Hypothalamus (tissue), 51 donors: Measurements from ENCODE around the gene ADARB2.

Source experiments
- DNase-seq, 51 donors: peaks; one replicate each; lab custom pipeline; 2025; lab: John Stamatoyannopoulos, UW

Gene ADARB2

DNA sequence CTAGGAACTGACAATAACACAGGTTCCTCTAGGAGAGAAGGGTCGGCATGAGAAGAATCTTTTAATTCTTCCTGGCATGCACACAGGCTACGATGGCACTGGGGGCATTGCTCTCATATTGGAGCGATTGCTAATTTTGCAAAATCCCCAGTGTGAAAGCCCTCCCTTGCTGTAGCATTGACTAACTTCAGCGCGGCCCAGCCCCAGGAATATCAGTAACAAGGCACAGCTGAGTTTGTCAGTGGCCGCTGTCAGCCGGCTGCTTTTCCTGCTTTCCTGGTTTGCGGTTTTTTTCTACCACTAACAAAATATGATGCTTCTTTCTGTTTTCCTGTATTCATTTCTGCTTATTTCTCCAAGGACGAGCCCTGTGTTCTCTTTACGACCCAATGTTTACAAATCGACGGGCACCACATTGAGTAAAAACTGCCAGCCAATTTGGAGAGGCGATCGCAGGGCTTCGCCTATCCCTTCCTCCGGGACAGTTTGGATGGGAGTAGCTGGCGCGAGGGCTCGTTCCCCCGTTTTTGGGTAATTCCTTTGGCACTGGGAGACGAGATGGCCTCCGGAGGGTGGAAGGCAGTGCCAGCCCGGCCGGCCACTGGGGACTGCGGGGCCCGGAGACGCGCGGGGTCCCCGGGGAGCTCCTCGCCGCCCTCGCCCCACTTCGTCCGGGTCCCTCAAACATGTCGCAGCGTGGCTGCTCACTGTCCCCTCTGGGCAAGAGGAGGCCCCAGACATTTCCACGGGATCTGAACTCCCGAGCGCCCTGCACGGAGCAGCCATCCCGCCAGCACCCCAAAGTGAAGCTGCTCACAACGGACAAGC is 967 bp downstream of the ADARB2 start:
- peak in 3 of 51 donors; percentile 14 to 53 (median 15) for DNase-seq

DNA sequence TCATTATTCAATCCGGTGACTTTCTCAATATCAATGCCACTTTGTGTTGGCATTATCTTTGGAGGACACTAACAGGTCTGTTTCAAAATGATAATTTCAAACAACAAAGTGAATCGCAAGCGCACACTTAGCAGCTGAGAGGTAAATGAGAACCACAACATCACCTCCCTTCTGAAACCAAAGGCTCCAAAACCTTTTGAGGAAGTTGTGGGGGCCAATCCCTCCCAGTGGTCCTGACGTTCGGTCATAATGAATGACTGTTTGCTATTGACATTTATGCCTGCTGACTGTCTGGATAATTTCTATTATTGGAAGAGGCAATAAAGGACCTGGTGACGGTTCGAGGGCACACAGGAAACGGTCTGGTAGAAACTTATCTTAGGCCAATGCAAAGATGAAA is 1.8 kb downstream of the ADARB2 start:
- peak in 1 of 51 donors; percentile 46 for DNase-seq

DNA sequence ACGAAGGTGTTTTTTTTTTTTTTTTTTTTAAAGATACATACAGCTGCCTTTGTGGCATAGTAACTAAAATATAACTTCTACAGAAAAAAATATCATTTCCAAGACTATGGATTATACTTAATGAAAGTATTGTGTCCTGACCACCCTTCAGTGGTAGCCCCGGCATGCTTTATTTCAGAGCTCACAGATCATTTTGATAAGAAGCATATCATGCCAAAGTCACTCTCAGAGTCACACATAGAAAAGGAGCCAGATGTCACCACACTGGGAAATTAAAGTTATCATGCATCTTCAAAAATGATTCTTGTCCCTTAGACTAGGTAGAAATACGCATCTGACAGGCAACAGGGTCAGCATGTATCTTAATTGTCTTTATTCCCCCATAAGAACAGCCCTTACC is 3.0 kb downstream of the ADARB2 start:
- DNase-seq, result no peak

DNA sequence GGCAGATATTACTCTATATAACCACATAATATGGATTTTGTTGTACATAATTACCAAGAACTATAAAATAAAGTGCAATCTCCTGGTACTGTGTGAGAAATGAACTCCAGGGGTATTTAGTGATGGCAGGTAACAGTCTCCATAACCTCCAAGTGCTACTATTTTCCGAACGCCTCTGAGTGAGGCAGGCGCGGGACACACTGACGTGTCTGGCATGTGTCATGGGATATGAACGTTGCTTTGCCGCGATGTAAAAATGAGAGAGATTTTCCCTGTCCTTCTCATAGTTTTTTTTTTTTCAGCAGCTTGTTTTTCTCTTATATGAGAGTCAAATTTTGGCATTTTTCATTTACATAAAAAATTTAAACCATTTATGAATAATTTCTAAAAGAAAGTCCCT is 3.6 kb downstream of the ADARB2 start:
- DNase-seq, result no peak

DNA sequence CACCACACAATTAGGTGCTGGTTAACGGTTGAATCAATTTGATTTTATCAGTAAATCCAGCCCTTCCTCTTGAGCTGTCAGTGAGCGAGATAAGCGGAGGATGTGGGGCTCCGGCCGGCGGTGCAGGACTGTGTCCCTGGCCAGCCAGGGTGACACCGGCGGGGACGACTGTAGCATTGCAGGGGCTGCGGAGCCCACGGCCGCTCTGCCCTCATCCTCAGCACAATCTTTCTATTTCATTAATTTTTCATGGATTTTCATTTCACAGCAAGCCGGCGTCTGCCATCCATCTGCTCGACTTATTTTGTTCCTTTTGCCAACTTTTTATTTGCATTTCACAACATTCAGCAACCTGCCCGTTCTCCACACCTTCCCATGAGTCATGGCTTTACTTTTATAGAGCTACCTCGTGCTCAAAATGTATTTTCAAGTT is 4.7 kb downstream of the ADARB2 start:
- no peak for DNase-seq

DNA sequence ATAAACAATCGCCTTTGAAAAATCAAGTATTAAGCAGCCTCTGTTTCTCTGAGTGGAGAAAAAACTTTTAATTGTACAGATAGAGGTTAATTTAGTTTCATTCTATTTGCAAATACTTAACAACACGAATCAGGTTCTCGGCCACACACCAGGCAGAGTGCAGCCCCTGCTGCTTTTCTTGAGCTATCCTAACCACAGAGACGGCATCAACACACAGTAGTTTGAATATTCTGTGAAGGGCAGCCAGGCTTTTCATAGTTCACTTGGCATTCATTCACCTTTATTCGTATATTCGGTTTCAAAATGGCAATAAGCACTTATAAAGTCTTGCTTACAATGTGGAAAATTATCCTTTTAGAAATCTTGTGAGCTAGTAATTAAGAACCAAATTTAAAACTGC is 5.7 kb downstream of the ADARB2 start:
- DNase-seq, result no peak

DNA sequence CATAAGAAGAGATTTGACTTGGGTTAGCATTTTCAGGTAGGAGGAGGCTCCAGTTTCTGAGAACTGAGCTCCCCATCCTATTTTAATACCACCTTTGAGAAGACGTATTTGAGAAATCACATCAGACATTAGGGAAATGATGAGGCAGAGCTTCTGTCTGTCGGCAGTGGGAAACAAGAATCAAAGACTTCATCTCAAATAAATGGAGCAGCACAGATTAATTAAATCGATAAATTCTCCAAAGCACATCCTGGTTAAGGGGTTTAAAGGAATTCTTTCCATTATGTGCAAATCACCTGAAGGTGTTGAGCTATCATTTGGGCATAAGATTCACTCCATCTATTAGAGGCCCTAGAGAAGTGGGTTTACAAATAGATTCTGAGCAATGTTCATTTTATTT is 7.6 kb downstream of the ADARB2 start:
- DNase-seq, result no peak

DNA sequence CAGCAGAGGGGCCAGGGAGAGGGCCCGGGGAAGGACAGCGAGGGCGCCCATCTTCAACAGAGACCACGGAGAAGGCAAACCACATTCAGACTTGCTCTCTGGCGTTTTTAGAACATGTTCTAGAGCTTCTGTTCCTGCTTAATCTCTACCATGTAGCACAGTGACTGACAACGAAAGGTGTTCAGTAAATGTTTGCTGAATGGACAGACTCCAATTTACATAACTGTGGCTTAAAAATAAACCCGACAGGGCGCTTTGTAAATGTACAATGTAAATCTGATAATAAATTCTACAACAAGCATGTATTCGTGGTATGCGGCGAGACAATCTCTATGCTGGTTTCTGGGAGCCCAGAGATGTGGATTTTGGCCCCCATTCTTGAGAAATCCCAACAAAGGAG is 10.5 kb downstream of the ADARB2 start:
- no peak for DNase-seq

DNA sequence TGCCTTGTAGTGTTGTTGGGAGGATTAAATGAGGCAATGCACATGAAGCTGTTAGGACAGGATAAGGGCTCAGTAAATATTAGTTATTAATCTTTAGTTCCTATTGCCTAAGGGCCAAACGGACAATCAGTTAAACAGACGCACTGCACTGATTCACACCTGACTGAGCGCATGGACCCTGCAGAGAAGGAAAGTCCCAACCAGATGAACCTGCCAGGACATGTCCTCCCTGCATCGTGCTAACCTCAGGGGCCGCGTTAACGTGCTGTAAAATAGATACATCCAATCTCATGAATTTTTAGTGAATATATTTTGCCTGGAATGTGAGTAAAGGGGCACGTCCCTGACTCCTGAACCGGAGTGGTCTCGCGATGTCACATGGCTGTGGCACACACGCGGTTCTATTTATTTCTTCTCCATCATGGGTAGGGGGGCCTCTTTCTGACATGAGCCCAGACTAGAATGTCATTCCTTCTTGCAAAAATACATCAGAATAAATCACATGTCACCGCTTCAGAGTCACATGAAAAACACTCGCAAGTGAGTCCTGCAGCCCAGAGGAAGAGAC is 12.3 kb downstream of the ADARB2 start:
- DNase-seq, result no peak

DNA sequence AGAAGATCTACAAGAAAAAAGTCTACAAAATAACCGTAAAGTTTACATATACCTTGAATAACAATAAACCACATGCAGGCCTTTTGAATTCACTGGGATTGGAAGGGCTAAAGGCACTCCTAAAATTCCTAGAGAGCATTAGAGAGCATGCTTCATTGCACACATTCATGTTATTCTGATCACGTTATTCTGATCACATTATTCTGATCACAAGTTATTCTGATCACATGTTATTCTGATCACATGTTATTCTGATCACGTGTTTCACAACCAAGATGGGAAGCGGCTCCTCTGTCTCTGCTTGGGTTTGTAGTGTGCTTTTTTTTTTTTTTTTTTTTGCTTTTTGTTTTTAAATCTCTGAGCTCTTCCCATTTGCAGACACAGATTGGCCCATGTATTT is 20.5 kb downstream of the ADARB2 start:
- DNase-seq, result no peak

DNA sequence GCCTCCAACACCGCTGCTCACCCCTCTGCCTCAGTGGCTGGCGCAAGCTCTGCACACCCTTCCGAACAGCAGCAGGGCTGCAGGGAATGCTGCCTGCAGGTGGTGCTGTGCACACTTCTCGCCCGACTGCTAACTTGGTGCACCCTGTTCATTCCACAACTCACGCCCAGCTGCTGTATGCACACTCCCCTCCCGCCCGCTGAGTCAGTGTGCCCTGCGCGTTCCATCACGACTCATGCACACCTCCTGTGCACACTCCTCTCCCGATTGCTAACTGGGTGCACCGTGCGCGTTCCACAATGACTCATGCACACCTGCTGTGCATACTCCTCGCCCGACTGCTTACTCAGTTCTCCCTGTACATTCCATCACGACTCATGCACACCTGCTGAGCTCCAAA is 21.5 kb downstream of the ADARB2 start:
- peak in 1 of 51 donors; percentile 27 for DNase-seq

DNA sequence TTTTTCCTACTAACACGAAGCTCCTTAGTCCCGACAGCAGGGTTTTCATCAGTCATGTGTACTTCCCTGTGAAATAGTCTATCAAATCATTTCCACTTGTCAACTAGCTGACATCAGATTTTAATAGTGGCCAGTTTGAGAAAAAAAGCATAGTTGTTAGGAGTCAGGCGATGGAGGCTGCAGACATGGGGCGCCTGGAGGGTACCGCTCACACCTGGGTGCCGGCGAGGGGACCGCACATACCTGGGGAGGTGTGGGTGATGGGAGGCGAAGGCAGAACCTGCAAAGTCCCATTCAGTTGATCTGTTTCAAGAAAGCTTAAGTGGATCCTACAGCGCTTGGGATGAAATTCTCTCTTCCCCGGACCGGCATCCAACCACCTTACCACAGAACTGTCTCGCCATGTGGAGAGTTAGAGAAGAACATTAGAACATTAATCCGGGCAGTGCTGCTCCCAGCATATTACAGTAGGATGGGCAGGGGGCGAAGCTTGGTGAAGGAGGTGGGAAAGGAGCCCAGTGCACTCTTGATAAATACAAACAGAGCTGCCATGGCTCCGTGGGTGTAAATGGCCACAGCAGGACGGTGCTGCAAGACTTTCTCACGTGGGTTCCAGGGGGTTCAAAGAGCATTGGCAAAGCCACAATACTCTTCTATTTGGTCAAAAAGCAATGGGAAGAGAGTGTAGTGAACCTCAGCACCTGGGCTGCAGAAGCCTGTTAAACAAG is 24.2 kb downstream of the ADARB2 start:
- DNase-seq, result no peak

DNA sequence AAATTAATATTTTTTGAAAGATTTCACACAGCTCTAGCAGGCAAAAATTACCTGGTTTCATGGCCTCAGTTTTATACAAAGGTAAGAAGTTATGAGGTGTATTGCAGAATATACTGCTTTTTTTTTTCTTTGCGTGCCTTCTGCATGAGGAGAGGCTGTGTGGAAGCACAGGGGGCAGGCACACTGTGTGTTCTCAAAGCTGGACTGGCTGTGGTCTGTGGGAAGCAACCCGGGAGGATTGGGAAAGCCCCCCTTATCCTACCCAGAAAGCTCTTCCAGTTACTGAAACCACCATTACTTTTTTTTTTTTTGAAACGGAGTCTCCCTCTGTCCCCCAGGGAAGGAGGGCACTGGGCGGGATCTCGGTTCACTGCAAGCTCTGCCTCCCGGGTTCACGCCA is 25.0 kb downstream of the ADARB2 start:
- no peak for DNase-seq

DNA sequence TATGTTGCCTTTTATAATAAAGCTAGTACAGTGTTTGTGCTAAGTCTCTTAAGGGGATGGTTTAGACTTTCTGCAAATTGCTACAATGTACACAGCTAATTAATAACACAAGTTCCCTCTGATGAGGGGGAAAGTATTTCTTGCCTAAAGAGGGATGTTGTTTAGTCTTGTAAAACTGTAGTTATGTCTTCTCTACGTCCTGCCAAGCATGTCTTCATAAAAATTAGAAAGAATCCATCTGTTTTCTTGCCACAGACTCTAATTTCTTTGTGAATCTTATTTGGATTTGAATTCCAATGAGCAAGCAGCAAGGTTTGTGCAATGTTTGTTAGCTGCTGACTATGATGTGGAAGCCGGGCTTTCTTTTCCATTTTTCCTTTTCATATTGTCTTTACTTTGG is 28.2 kb downstream of the ADARB2 start:
- no peak for DNase-seq

DNA sequence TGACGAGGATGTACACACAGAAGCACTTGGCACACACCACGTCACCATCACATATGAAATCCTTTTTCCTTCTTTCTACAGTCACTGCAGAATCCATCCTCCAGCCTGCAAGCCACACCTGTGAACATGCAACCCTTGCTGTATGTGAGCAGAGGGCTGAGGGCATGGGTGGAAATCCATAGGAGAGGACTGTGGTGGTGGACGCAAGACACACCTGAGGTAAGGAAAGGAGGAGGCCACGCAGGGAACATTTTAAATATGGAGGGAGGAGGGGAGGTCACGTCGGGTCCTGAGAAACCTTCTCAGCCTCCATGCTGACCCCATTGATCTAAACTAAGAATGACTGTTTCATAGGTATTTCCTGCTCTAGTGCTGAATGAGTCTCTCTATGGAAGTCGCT is 28.6 kb downstream of the ADARB2 start:
- DNase-seq, result no peak

DNA sequence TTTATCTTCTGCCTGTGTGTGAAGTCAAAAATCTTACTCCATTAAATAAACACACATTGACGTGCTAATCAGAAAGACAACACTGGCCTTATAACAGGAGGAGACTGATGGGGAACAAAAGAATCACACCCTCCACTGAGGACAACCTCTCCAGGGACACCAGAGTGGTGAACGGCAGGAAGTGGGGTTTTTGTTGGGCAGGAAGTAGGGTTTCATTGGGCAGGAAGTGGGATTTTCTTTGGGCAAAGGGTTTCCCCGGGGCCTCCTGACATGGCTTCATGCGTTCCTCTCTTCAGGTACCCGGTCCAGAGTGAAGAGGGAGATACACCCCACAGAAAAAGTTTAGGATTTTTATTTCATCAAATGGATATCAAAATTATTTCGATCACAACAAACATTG is 30.6 kb downstream of the ADARB2 start:
- no peak for DNase-seq

DNA sequence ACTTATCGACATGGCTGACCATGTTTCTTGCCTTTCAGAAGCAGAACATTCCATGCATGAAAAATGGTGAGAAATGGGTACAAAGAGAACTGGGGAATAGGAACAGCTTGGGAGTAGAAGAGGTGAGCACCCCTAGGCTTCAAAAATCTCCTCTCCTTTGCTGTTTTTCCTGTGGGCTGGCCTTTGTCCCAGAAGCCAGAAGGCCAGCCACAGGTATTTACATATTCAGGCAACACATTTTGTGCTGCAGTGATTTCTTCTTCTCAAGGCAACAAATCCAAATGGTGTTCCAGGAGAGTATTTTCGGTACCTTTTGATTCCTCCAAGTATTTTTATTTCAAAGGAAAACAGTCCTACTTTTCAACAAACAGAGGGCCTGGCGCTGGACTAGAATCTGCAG is 31.1 kb downstream of the ADARB2 start:
- no peak for DNase-seq

DNA sequence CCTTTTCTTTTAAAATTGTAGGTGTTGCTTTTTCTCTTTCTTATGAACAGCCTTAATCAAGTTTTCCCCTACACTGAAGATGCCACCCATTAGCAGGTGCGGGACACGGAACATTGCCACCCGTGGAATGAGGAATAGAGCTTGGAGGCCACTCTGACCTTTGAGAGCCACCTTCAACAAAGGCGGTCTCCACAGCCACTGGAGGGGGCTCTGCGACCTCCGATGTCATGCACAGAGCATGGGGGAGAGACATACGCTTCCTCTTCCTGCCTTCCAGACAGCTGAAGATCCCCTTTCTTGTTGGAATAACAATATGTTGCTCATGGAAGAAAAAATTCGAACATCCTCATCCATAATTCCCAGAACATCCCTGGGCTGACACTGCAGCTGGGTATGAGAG is 39.1 kb downstream of the ADARB2 start:
- no peak for DNase-seq

DNA sequence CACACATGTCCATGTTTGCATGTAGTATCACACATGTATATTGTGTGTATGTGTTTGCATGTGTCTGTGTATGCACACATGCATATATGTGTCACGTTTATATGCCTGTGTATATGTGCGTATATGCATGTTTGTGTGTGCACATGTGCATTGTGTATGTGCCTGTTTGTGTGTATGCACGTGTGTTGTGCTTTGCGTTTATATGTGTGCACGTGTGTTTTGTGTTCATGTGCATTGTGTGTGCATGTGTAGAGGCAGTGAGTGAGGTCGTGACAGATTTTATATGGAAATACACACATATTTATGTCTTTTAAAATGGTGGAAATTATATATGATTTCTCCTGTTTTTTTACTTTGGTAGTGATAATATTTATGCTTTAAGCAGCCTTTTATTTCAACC is 41.2 kb downstream of the ADARB2 start:
- DNase-seq, result no peak

DNA sequence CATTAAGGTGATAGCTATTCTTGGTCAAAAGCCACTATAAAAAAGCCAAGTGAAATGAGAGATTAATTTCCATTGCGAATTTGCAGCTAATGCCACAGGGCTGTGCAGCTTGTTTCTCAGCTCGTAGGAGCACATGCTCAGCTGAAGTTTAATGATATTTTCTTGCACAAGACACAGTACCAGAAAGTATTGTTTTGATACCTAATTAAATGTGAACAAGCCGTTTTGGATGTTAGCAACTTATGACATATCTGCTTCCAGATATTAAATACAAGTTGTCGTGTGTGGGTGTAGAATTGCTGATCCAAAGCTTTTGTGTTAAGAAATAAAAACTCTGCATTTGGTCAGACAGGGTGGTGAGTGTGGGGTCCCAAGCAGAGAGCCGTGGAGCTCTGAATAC is 47.2 kb downstream of the ADARB2 start:
- DNase-seq, result no peak

DNA sequence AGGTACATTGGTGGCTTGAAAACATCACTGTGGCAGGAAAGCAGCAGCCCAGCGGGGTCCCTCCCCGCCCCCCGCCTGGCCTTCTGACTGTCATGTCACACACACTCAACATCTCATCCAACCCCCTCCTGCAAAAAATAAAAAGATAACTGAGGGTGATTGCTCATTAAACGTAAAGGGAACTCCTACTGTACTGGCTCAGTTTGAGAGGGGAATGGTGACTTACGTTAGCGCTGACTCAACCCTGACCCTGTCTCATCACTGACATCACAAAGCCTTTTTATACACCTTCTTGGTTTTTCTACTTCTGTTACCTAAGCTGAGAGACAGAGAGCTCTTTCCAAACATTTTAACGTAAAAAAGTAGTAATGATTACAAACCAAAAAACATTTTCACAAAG is 48.8 kb downstream of the ADARB2 start:
- DNase-seq, result no peak

DNA sequence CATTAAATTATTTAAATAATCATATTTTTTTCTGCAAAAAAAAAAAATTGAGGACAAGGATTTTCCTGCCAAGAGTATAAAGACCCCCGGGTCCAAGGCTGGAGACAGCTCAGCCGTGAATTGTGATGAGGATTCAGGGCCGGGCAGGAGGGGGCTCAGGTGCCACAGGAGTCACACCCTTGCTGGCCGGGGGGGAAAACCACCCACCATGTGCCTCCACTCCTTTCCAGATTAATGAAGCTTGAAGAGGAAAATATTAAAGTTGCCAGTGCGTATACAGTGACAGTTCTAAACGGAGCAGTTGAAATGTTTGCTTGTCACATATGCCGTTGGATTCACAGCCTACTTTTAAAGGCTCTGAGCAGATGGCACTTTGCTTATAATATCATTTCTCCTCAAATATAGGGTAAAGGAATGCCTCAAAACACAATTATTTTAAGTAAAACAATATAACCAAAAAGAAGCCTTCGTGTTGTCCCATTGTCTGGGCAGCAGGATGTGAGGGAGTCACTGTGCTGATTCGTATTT is 49.6 kb downstream of the ADARB2 start:
- no peak for DNase-seq
